GM12878 (cell line): Measurements from ENCODE around the gene AGBL3. TPM values are rescaled to one million over a fixed set of nuclear protein-coding genes. Genes with fewer than 3 reads are reported as not detected.

Source experiments
- GATAD2B ChIP-seq: fragments of 450-650 bp; conservative IDR thresholded peaks from 2 replicates; pipeline ENCODE4 v1.6.1; 2017; ENCODE audit warnings: low read depth, mild to moderate bottlenecking, moderate library complexity
- MYB ChIP-seq: fragments of 150-350 bp; IDR thresholded peaks from 2 replicates; pipeline ENCODE4 v1.6.1; 2014; ENCODE audit warnings: mild to moderate bottlenecking, low read depth, low read length, borderline replicate concordance
- YY1 ChIP-seq: IDR thresholded peaks from 2 replicates; pipeline ENCODE4 v1.6.1; 2011; ENCODE audit warnings: low read depth, mild to moderate bottlenecking, low read length
- polyA plus RNA-seq, 11 experiments: library from polyadenylated mRNA; depleted of rRNA in 4 of 11; unstranded in 6 of 11; stranded (reverse) in 5 of 11; fragments of >200 nt; fragmentation: Nextera tagmentation in 4 of 11; fragmentation: Illumina TruSeq in 1 of 11; extraction: Ambion mirVana in 4 of 11; extraction: Trizol in 1 of 11; gene quantifications; 1 replicate in 1 of 11; 2 replicates in 10 of 11; pipeline versions ENCODE4 v1.2.1 to v1.2.3, GENCODE V29; 2011 to 2016; ENCODE audit warnings: inconsistent platforms in 2 of 11, missing spikeins in 2 of 11, low read depth in 1 of 11
- total RNA-seq, 4 experiments: library from RNA; depleted of rRNA in 3 of 4; stranded (reverse); fragments of >200 nt in 3 of 4; fragmentation: Illumina TruSeq in 1 of 4; extraction: Trizol in 1 of 4; gene quantifications; 2 replicates each; pipeline versions ENCODE4 v1.2.1 to v1.2.3, GENCODE V29; 2013 to 2021
- TF ChIP-seq, protein P1 (sequence below): IDR thresholded peaks from 2 replicates; pipeline ENCODE4 v1.6.1; 2012; ENCODE audit warnings: improper control_type of control experiment, low read depth, low read length; ENCODE audit not compliant: insufficient replicate concordance

AGBL3 gene
- total and polyA plus RNA-seq, 10 of the 15 experiments (the other 5 are each of a cell fraction or from before 2014, with no cell fraction given), result 0.82 to 12.4 (median 3.7) TPM

DNA sequence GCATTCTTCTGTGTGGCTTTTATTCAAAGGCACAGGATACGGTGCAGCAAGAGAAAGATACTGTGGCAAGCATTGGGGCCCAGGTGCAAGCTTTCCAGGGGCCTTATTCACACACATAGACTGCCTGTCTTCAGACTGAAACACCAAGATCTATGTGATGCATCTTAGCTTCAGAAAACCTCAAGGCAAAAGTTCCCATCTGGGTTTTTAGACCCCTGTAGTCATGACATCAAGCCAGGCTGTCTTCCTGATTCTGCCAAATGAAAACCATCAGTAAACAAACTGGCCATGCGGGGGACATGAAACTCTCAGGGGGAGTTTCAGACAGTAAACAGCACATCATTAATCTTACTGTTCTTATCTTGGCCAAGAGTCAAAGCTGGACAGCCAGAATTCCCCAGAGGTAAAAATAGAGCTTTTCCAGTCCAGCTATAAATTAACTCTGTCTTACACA is 9.8 kb downstream of the AGBL3 start (continued):
- TF ChIP-seq, protein P1, sequence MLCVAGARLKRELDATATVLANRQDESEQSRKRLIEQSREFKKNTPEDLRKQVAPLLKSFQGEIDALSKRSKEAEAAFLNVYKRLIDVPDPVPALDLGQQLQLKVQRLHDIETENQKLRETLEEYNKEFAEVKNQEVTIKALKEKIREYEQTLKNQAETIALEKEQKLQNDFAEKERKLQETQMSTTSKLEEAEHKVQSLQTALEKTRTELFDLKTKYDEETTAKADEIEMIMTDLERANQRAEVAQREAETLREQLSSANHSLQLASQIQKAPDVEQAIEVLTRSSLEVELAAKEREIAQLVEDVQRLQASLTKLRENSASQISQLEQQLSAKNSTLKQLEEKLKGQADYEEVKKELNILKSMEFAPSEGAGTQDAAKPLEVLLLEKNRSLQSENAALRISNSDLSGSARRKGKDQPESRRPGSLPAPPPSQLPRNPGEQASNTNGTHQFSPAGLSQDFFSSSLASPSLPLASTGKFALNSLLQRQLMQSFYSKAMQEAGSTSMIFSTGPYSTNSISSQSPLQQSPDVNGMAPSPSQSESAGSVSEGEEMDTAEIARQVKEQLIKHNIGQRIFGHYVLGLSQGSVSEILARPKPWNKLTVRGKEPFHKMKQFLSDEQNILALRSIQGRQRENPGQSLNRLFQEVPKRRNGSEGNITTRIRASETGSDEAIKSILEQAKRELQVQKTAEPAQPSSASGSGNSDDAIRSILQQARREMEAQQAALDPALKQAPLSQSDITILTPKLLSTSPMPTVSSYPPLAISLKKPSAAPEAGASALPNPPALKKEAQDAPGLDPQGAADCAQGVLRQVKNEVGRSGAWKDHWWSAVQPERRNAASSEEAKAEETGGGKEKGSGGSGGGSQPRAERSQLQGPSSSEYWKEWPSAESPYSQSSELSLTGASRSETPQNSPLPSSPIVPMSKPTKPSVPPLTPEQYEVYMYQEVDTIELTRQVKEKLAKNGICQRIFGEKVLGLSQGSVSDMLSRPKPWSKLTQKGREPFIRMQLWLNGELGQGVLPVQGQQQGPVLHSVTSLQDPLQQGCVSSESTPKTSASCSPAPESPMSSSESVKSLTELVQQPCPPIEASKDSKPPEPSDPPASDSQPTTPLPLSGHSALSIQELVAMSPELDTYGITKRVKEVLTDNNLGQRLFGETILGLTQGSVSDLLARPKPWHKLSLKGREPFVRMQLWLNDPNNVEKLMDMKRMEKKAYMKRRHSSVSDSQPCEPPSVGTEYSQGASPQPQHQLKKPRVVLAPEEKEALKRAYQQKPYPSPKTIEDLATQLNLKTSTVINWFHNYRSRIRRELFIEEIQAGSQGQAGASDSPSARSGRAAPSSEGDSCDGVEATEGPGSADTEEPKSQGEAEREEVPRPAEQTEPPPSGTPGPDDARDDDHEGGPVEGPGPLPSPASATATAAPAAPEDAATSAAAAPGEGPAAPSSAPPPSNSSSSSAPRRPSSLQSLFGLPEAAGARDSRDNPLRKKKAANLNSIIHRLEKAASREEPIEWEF, result peak; percentile 81
- TF ChIP-seq YY1 (0 out of 2 replicates have a peak, but pooled peaks have one; percentile 28), GATAD2B (peak; percentile 67; the same call in 1 of the 2 replicates), MYB (no peak)
